GM12872 (cell line): ENCODE data around the gene LEAP2.

Experiments
- TF ChIP-seq, protein P1 (sequence below): IDR thresholded peaks from 3 replicates; pipeline ENCODE4 v1.5.1; 2011; ENCODE audit warnings: low read depth, mild to moderate bottlenecking, low read length, moderate library complexity; ENCODE audit not compliant: insufficient read depth

Gene LEAP2

GRCh38 chr5:132860742-132861141 is 12.7 kb upstream of the LEAP2 start:
- TF ChIP-seq, protein P1, sequence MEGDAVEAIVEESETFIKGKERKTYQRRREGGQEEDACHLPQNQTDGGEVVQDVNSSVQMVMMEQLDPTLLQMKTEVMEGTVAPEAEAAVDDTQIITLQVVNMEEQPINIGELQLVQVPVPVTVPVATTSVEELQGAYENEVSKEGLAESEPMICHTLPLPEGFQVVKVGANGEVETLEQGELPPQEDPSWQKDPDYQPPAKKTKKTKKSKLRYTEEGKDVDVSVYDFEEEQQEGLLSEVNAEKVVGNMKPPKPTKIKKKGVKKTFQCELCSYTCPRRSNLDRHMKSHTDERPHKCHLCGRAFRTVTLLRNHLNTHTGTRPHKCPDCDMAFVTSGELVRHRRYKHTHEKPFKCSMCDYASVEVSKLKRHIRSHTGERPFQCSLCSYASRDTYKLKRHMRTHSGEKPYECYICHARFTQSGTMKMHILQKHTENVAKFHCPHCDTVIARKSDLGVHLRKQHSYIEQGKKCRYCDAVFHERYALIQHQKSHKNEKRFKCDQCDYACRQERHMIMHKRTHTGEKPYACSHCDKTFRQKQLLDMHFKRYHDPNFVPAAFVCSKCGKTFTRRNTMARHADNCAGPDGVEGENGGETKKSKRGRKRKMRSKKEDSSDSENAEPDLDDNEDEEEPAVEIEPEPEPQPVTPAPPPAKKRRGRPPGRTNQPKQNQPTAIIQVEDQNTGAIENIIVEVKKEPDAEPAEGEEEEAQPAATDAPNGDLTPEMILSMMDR, result no peak

- TF ChIP-seq, protein P1, result no peak
These were observed 7.7 kb upstream of the LEAP2 start for GRCh38 chr5:132865668-132866341.

- TF ChIP-seq, protein P1, result peak; percentile 30; the same call in 2 of the 3 replicates
These were observed 7.0 kb upstream of the LEAP2 start, which contains the start of the genes GDF9 and UQCRQ for GRCh38 chr5:132866342-132867045. GDF9 (minus strand) TSS chr5:132866469; CDS start chr5:132864533, 1,936 bp downstream. UQCRQ (plus strand) TSS chr5:132866642; CDS start chr5:132866882, 240 bp downstream.

DNA sequence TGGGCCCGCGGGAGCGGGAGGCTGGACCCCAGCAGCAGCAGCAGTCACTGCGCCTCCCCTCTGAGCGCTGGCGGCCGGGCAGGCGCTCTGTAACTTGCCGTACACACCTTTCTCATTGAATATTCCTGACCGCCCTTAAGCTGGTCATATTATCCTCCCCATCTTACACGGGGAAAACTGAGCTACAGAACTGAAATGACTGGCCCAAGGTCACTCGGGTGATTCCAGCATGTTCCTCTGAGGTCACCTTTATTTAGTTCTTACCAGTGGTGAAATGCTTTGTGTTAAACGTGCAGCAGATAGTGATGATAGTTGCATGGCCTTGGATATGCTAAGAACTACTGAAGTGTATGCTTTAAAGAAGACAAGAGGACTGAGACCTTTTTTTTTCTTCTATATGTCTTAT is 6.4 kb upstream of the LEAP2 start:
- TF ChIP-seq, protein P1, result no peak

GRCh38 chr5:132868754-132869153 is 4.7 kb upstream of the LEAP2 start:
- TF ChIP-seq, protein P1, result no peak

DNA sequence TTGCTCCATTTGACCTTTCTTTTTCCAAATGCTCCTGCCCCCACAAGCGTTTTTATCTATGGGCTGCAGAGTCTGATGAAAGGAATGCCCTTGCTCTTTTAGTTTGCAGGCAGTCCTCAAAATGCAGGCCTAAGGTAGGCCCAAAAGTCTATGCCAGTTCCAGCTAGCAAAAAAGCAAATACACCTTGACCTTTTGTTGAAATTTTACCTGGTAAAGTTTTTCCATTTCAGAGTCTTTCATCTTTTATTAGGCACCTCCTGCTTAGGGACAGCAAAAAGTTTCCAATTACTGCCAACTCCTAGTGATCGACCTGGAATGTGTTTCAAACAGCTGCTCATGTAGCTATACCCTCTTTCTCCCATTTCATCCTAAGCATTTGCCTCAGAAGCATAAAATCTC is 2.7 kb upstream of the LEAP2 start:
- TF ChIP-seq, protein P1, result no peak

GRCh38 chr5:132871459-132872284 is 1.8 kb upstream of the LEAP2 start:
- TF ChIP-seq, protein P1, result no peak
